ENCODE measurements around the gene SLC35F6.
"Not testable (repeated sequence)": the region's sequence is repeated elsewhere in the genome, so short reads cannot be mapped to it uniquely, and the experiment has no call there.

Gene SLC35F6

DNA sequence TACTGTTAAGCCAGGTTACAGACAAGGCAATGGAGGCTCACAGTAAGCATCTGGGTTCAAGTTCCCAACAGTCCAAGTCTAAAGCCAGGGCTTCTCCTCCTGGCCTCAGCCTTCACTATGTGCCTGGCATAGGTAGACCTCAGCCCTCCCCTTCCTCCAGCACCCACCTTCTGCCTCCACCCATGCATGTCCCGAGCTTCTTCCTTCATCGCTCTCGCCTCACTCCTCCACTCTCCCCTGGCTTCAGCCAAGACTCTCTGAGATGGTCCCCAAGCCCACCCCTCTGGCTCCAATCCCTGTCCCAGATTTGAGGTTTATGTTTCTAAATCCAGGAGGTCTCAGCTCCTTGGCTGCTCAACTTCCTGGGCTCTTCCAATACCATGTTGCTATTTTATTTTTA lies 48.6 kb downstream of the SLC35F6 start:
- TF ChIP-seq, protein P1, sequence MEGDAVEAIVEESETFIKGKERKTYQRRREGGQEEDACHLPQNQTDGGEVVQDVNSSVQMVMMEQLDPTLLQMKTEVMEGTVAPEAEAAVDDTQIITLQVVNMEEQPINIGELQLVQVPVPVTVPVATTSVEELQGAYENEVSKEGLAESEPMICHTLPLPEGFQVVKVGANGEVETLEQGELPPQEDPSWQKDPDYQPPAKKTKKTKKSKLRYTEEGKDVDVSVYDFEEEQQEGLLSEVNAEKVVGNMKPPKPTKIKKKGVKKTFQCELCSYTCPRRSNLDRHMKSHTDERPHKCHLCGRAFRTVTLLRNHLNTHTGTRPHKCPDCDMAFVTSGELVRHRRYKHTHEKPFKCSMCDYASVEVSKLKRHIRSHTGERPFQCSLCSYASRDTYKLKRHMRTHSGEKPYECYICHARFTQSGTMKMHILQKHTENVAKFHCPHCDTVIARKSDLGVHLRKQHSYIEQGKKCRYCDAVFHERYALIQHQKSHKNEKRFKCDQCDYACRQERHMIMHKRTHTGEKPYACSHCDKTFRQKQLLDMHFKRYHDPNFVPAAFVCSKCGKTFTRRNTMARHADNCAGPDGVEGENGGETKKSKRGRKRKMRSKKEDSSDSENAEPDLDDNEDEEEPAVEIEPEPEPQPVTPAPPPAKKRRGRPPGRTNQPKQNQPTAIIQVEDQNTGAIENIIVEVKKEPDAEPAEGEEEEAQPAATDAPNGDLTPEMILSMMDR (conservative IDR thresholded peaks at IDR 0.05; ENCODE audit: low read length): no peak
- DNase-seq (ENCODE audit: low read depth): no peak
- no peak overlapping the region for H3K4me3 ChIP-seq (ENCODE audit: low read length)

DNA sequence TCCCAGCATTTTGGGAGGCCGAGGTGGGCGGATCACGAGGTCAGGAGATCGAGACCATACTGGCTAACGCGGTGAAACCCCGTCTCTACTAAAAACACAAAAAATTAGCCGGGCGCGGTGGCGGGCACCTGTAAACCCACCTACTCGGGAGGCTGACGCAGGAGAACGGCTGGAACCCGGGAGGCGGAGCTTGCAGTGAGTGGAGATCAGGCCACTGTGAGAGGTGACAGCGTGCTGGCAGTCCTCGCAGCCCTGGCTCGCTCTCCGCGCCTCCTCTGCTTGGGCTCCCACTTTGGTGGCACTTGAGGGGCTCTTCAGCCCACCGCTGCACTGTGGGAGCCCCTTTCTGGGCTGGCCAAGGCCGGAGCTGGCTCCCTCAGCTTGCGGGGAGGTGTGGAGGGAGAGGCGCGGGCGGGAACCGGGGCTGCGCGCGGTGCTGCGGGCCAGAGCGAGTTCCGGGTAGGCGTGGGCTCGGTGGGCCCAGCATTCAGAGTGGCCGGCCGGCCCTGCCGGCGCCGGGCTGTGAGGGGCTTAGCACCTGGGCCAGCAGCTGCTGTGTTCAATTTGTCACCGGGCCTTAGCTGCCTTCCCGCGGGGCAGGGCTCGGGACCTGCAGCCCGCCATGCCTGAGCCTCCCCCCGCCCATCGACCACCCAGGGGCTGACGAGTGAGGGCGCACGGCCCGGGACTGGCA lies 50.1 kb downstream of the SLC35F6 start:
- H3K4me3 ChIP-seq (ENCODE audit: low read length); DNase-seq (ENCODE audit: low read depth): not testable (repeated sequence)

DNA sequence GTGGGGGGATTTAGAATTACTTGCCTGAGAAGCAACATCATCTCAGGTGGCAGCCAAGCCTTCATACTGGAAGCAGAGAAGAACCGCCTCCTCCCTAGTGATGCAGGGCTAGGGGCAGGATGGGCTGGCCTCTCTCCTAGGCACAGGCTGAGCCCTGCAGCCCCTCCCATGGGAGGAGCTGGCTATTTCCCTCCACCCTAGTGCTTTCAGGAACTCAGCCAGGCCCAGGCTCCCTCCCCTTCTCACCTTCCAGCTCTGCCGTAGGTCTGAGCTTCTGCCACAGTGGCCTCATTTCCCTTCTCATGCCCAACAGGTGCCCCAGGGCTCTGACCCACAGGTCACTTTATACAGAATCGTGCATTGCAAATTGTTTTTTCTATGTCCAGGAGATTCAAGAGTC lies 52.8 kb downstream of the SLC35F6 start:
- TF ChIP-seq, protein P1 (conservative IDR thresholded peaks at IDR 0.05; ENCODE audit: low read length): no peak
- no peak overlapping the region for H3K4me3 ChIP-seq (ENCODE audit: low read length)
- no peak for DNase-seq (ENCODE audit: low read depth)

DNA sequence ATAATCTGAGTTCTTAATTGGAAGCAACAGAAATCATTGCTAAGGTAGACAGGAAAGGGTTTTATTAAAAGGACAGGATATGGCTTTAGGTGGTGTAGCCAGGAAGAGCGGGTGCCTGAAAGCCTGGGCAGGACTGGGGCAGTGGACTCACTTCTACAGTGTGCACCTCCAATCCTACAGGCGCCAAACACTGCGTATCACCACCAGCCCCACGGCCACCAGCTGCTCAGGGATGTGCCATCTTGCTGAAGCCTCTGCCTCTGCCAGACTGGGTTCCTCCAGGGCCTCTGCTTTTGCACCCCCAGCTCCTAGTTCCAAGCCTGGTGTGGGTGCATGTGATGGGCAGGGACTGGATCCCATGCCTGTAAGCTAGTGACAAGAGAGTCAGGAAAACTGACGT lies 54.2 kb downstream of the SLC35F6 start:
- H3K4me3 ChIP-seq (ENCODE audit: low read length): no peak overlapping the region
- TF ChIP-seq, protein P1 (conservative IDR thresholded peaks at IDR 0.05; ENCODE audit: low read length): no peak
- no peak for DNase-seq (ENCODE audit: low read depth)

DNA sequence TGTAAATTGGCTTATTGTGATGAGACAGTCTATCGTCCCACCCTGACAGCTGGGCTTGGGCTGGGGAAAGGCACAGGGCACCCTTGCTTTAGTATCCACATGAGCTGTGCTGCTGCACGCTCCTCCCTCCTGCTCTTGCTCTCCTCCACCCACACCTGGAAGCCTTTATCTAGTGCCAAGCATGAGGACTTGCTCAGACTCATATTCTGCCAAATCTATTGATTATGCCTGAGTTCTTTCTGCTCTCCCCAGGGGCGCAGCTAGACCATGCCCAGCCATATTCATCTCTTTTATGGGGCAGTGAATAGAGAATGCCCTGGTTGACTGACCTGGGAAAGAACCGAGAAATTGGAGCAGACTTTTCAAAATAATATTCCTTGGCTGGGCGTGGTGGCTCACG lies 54.9 kb downstream of the SLC35F6 start:
- DNase-seq (ENCODE audit: low read depth): no peak

DNA sequence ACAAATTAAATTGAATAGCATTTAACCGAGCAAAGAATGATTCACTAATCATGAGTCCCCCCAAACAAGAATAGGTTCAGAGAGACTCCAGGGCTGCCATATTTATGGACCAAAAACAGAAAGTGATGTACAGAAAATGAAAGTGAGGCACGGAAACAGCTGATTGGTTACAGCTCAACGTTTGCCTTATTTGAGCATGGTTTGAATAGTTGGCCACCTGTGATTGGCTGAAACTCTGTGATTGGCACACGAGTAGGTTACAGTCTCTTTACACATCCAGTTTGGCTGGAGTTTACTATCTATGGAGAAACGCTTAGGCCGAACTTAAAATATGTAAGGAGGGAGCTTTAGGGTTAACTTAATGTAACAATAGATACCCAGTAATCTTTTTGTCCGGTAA lies 56.8 kb downstream of the SLC35F6 start:
- no peak overlapping the region for H3K4me3 ChIP-seq (ENCODE audit: low read length)
- TF ChIP-seq, protein P1 (conservative IDR thresholded peaks at IDR 0.05; ENCODE audit: low read length): no peak
- no peak for DNase-seq (ENCODE audit: low read depth)

More for the DNA sequence above, 54.9 kb downstream of the SLC35F6 start:
- TF ChIP-seq, protein P1 (conservative IDR thresholded peaks at IDR 0.05; ENCODE audit: low read length): no peak
- H3K4me3 ChIP-seq (ENCODE audit: low read length): no peak overlapping the region

DNA sequence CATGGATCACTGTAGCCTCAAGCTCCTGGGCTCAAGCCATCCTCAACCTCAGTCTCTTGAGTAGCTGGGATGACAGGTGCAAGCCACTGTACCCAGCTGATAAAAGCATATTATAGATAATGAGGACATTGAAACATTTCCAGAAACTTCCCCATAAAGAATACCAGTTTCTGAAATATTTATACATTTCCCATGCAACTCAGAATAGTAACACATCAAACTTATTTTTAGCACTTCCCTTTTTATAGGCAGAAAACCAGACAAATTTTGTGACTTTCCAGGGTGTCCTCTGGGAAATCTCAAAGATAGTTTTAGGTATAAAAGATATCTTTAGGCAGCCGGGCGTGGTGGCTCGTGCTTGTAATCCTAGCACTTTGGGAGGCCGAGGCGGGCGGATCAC lies 58.8 kb downstream of the SLC35F6 start:
- no peak overlapping the region for H3K4me3 ChIP-seq (ENCODE audit: low read length)
- TF ChIP-seq, protein P1 (conservative IDR thresholded peaks at IDR 0.05; ENCODE audit: low read length): no peak
- DNase-seq (ENCODE audit: low read depth): no peak
